Measurements from ENCODE around the gene BDH1. TPM values are rescaled to one million over a fixed set of nuclear protein-coding genes. Genes with fewer than 3 reads are reported as not detected.

The BDH1 gene
- total and polyA plus RNA-seq, 2 of the 13 experiments (the other 11 are each of a cell fraction or from before 2014, with no cell fraction given): 21.2 to 71.9 TPM

GRCh38 chr3:197573048-197573767, 17.4 kb upstream of the BDH1 start (continued):
- TF ChIP-seq ZNF326 (CRISPR knock-in tag; IDR thresholded peaks at IDR 0.05; ENCODE audit: borderline replicate concordance) (no peak), ZSCAN9 (CRISPR knock-in tag; IDR thresholded peaks at IDR 0.05; ENCODE audit: borderline replicate concordance) (peak; percentile 61; the same call in 1 of the 2 replicates), UBTF (CRISPR knock-in tag; IDR thresholded peaks at IDR 0.05) (peak; percentile 70), PAXIP1 (CRISPR knock-in tag; conservative IDR thresholded peaks at IDR 0.05) (peak; percentile 99), ZNF350 (CRISPR knock-in tag; IDR thresholded peaks at IDR 0.05; ENCODE audit: borderline replicate concordance, low read depth) (peak; percentile 92), SP4 (CRISPR knock-in tag; IDR thresholded peaks at IDR 0.05) (peak; percentile 40; the same call in 1 of the 2 replicates), ATF7 (IDR thresholded peaks at IDR 0.05) (no peak), ATF7 (CRISPR knock-in tag; IDR thresholded peaks at IDR 0.05) (peak; percentile 72; the same call in 1 of the 2 replicates), TRAFD1 (CRISPR knock-in tag; IDR thresholded peaks at IDR 0.05; ENCODE audit: borderline replicate concordance) (no peak), NKX3-1 (CRISPR knock-in tag; IDR thresholded peaks at IDR 0.05) (peak; percentile 81), RORA (CRISPR knock-in tag; IDR thresholded peaks at IDR 0.05) (0 out of 2 replicates have a peak, but pooled peaks have one; percentile 53), ZNF607 (CRISPR knock-in tag; IDR thresholded peaks at IDR 0.05; ENCODE audit: borderline replicate concordance) (peak; percentile 62; the same call in 1 of the 2 replicates), GMEB1 (CRISPR knock-in tag; IDR thresholded peaks at IDR 0.05; ENCODE audit: borderline replicate concordance) (peak; percentile 30; the same call in 1 of the 2 replicates), SMAD3 (CRISPR knock-in tag; IDR thresholded peaks at IDR 0.05) (peak; percentile 81; the same call in 1 of the 2 replicates), ZNF441 (CRISPR knock-in tag; IDR thresholded peaks at IDR 0.05; ENCODE audit: borderline replicate concordance) (peak; percentile 25; the same call in 1 of the 2 replicates), ESRRA (CRISPR knock-in tag; IDR thresholded peaks at IDR 0.05; ENCODE audit: low read depth) (peak; percentile 94), ZBTB3 (CRISPR knock-in tag; IDR thresholded peaks at IDR 0.05; ENCODE audit: borderline replicate concordance, low read depth) (0 out of 2 replicates have a peak, but pooled peaks have one; percentile 60), NR0B2 (CRISPR knock-in tag; IDR thresholded peaks at IDR 0.05) (no peak)
